Hepatocyte (in vitro differentiated cells): Measurements from ENCODE around the gene COBL. TPM values are rescaled to one million over a fixed set of nuclear protein-coding genes. Genes with fewer than 3 reads are reported as not detected.

ENCODE experiments used
- DNase-seq: peaks from one replicate; pipeline ENCODE4 v3.0.0-alpha.2; 2016; ENCODE audit warnings: low spot score
- H2AFZ ChIP-seq: fragments of 200-600 bp; sonication (generic); 2 replicates; pipeline ENCODE4 v1.6.0; 2016; ENCODE audit warnings: antibody characterized with exemption, mild to moderate bottlenecking
- H3K27ac ChIP-seq: fragments of 200-600 bp; sonication (generic); 2 replicates; pipeline ENCODE4 v1.5.1; 2016; ENCODE audit warnings: mild to moderate bottlenecking
- H3K27me3 ChIP-seq: fragments of 200-600 bp; sonication (generic); 2 replicates; pipeline ENCODE4 v1.6.1; 2016
- H3K36me3 ChIP-seq: fragments of 200-600 bp; sonication (generic); replicated peaks from 2 replicates; pipeline ENCODE4 v1.5.1; 2016; ENCODE audit warnings: low read depth; ENCODE audit not compliant: insufficient read depth
- H3K4me1 ChIP-seq: fragments of 200-600 bp; sonication (generic); 2 replicates; pipeline ENCODE4 v1.5.1; 2016; ENCODE audit warnings: mild to moderate bottlenecking, moderate library complexity; ENCODE audit not compliant: insufficient read depth
- H3K4me2 ChIP-seq: fragments of 200-600 bp; sonication (generic); 2 replicates; pipeline ENCODE4 v1.6.0; 2016
- H3K4me3 ChIP-seq: fragments of 200-600 bp; sonication (generic); 2 replicates; pipeline ENCODE4 v1.5.1; 2016; ENCODE audit warnings: mild to moderate bottlenecking
- H3K79me2 ChIP-seq: fragments of 200-600 bp; sonication (generic); 2 replicates; pipeline ENCODE4 v1.6.0; 2017; ENCODE audit warnings: mild to moderate bottlenecking
- H3K9me2 ChIP-seq: fragments of 200-600 bp; sonication (generic); replicated peaks from 2 replicates; pipeline ENCODE4 v1.6.0; 2017; ENCODE audit warnings: mild to moderate bottlenecking; ENCODE audit not compliant: insufficient read depth
- H3K9me3 ChIP-seq: fragments of 200-600 bp; sonication (generic); 2 replicates; pipeline ENCODE4 v1.5.1; 2016; ENCODE audit warnings: low read depth, mild to moderate bottlenecking
- H4K20me1 ChIP-seq: fragments of 200-600 bp; sonication (generic); 2 replicates; pipeline ENCODE4 v1.6.0; 2016; ENCODE audit warnings: mild to moderate bottlenecking; ENCODE audit not compliant: insufficient read depth, poor library complexity, severe bottlenecking
- EZH2 ChIP-seq: fragments of 200-600 bp; sonication (generic); IDR thresholded peaks from 2 replicates; pipeline ENCODE4 v1.6.1; 2016; ENCODE audit warnings: antibody characterized with exemption, mild to moderate bottlenecking, borderline replicate concordance
- EZH2phosphoT487 ChIP-seq: fragments of 200-600 bp; sonication (generic); IDR thresholded peaks from one replicate; pipeline ENCODE4 v1.6.1; 2018; ENCODE audit warnings: antibody characterized with exemption, mild to moderate bottlenecking, low read depth, moderate library complexity; ENCODE audit not compliant: unreplicated experiment, severe bottlenecking
- WGBS: methylation state at CpG from one replicate; pipeline ENCODE4 v1.1.6; 2016; ENCODE audit warnings: low lambda C conversion rate; ENCODE audit errors: missing lambda C conversion rate; 5-methylcytosine and 5-hydroxymethylcytosine counted together
- polyA plus RNA-seq: library from polyadenylated mRNA; unstranded; fragments of >200 nt; fragmentation: Nextera tagmentation; extraction: Ambion mirVana; gene quantifications from 2 replicates; pipeline ENCODE4 v1.2.1, GENCODE V29; 2016
- total RNA-seq: library from RNA; depleted of rRNA; stranded (reverse); fragments of >200 nt; gene quantifications from 2 replicates; pipeline ENCODE4 v1.2.3, GENCODE V29; 2014
- TF ChIP-seq, protein P1 (sequence below): fragments of 200-600 bp; sonication (generic); IDR thresholded peaks from 2 replicates; pipeline ENCODE4 v1.5.1; 2016; ENCODE audit warnings: antibody characterized with exemption, mild to moderate bottlenecking; ENCODE audit not compliant: poor library complexity

COBL gene
- total and polyA plus RNA-seq, 2 experiments from 2014 or later: 7.8 to 20.5 TPM

DNA sequence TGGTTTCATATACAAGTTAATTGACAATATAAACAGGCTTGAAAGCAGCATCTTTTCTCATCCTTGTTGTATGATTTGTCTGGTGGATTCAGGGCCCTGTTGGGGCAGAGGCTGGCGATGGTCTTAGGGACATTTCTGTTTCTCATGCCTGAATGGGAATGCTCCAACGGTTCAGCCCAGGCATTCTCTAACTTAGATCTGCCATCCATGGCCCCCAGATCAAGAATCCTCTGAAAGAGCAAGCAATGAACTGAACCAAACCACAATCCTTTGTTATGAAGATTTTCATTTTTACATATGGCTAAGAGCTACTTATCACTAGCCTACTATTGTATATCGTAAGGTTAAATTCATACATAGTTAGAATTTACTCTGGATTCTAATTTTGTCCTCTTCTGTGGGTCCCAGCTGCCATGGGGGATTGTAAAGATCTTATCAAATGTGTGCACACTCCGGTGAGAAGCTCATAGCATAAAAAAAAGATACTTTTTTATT is 163.9 kb downstream of the COBL start:
- Histone ChIP-seq H3K9me2 (no peaks in the 10 kb centered on the region), H3K9me3 (no peaks in the 10 kb centered on the region), H3K4me3 (no peak overlapping the region), H3K27me3 (no peaks in the 10 kb centered on the region), H3K4me2 (no peak overlapping the region), H3K79me2 (no peaks in the 10 kb centered on the region), H4K20me1 (no peaks in the 10 kb centered on the region), H3K36me3 (no peaks in the 10 kb centered on the region), H3K27ac (no peak overlapping the region), H3K4me1 (no peaks in the 10 kb centered on the region), H2AFZ (no peak overlapping the region)
- TF ChIP-seq EZH2phosphoT487: no peak
- no peak for TF ChIP-seq EZH2
- TF ChIP-seq, protein P1, sequence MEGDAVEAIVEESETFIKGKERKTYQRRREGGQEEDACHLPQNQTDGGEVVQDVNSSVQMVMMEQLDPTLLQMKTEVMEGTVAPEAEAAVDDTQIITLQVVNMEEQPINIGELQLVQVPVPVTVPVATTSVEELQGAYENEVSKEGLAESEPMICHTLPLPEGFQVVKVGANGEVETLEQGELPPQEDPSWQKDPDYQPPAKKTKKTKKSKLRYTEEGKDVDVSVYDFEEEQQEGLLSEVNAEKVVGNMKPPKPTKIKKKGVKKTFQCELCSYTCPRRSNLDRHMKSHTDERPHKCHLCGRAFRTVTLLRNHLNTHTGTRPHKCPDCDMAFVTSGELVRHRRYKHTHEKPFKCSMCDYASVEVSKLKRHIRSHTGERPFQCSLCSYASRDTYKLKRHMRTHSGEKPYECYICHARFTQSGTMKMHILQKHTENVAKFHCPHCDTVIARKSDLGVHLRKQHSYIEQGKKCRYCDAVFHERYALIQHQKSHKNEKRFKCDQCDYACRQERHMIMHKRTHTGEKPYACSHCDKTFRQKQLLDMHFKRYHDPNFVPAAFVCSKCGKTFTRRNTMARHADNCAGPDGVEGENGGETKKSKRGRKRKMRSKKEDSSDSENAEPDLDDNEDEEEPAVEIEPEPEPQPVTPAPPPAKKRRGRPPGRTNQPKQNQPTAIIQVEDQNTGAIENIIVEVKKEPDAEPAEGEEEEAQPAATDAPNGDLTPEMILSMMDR: no peak
- 82% methylated on average over 4 of the region's 4 CpGs for WGBS
- DNase-seq: no peak

DNA sequence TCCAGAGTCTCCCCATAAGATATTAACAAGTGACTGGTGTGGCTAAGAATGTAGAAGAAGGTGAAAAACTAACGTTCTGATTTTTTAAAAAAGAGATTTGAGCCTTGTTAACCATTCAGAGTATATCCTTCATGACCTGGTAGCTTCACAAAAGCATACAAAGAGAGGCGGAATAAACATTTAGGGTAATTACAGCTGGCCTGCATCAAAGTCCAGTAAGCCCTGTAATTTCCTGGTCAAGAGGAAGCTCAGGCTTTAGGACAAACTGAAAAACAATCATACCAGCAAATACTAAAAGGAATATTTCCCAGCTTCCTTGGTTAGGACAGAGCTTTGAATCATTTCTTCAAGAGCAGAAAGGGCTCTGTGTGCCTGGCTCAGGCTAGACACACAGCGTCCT is 165.2 kb downstream of the COBL start:
- Histone ChIP-seq H2AFZ (no peak overlapping the region), H3K79me2 (no peaks in the 10 kb centered on the region), H3K9me2 (no peaks in the 10 kb centered on the region), H3K27me3 (no peaks in the 10 kb centered on the region), H3K9me3 (no peaks in the 10 kb centered on the region), H3K36me3 (no peaks in the 10 kb centered on the region), H3K4me3 (no peak overlapping the region), H3K4me2 (no peak overlapping the region), H3K27ac (peak overlapping the region; percentile 42), H4K20me1 (no peaks in the 10 kb centered on the region), H3K4me1 (no peaks in the 10 kb centered on the region)
- WGBS: 80% methylated on average over 3 of the region's 3 CpGs
- TF ChIP-seq EZH2 (no peak), EZH2phosphoT487 (no peak)
- TF ChIP-seq, protein P1: no peak
- no peak for DNase-seq

DNA sequence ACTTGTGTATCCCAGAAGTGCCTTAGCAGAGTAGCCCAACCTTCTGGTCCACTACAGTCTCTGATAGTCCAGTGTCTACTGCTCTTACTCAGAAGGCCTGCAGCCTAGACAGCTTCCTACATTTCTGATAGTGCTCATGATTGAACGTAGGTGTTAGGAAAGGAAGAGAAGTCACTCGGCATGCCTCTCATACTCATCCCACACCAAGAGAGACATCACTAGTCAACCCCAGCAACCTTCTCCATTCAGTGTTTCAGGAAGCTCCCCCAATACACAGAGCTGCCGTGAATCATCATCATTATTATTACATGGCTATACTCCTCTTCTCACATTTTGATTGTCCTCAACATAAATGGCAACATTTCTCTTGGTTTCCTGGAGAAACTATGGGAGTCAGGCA is 166.4 kb downstream of the COBL start:
- no peaks in the 10 kb centered on the region for H3K4me1 ChIP-seq
- H4K20me1 ChIP-seq: no peaks in the 10 kb centered on the region
- H3K27ac ChIP-seq: no peak overlapping the region
- H3K9me3 ChIP-seq: no peaks in the 10 kb centered on the region
- no peak overlapping the region for H2AFZ ChIP-seq
- no peak overlapping the region for H3K4me3 ChIP-seq
- H3K27me3 ChIP-seq: no peaks in the 10 kb centered on the region
- no peak overlapping the region for H3K4me2 ChIP-seq
- DNase-seq: no peak
- no peaks in the 10 kb centered on the region for H3K79me2 ChIP-seq
- H3K9me2 ChIP-seq: no peaks in the 10 kb centered on the region
- no peak for TF ChIP-seq EZH2phosphoT487
- no peak for TF ChIP-seq EZH2
- TF ChIP-seq, protein P1: no peak
- 95% methylated on average over 3 of the region's 3 CpGs for WGBS
- H3K36me3 ChIP-seq: no peaks in the 10 kb centered on the region

DNA sequence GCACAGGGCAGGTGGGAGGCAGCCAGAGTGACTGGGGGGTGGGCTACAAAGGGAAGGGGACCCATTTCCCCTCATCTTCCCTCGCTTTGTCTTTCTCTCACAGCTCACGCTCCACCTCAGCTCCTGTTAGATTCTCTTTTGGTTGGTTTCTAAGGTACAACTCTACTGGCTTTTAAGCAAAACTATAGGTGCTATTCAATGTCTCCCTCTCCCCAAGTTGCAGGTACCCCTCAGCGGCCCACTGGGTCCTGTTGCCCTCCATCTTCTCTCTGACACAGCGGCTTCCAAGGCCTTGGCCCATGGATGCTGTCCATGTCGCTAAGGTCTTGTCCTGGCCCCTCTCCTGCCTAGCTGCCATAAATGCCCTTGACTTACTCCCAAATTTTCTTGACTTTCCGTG is 168.4 kb downstream of the COBL start:
- no peak overlapping the region for H3K4me2 ChIP-seq
- no peaks in the 10 kb centered on the region for H3K9me3 ChIP-seq
- no peaks in the 10 kb centered on the region for H4K20me1 ChIP-seq
- no peaks in the 10 kb centered on the region for H3K36me3 ChIP-seq
- no peaks in the 10 kb centered on the region for H3K9me2 ChIP-seq
- no peaks in the 10 kb centered on the region for H3K27me3 ChIP-seq
- WGBS: over 99% methylated on average over 6 of the region's 6 CpGs
- no peaks in the 10 kb centered on the region for H3K4me1 ChIP-seq
- no peak overlapping the region for H2AFZ ChIP-seq
- TF ChIP-seq, protein P1: no peak
- TF ChIP-seq EZH2: no peak
- TF ChIP-seq EZH2phosphoT487: no peak
- H3K4me3 ChIP-seq: no peak overlapping the region
- no peak for DNase-seq
- no peaks in the 10 kb centered on the region for H3K79me2 ChIP-seq
- H3K27ac ChIP-seq: no peak overlapping the region
